T-helper 1 cell treated with Interleukin-12 subunit alpha and Interleukin-12 subunit beta and Interleukin-4 antibody, amounts not matched to agents 30 ng/mL and 1 ng/mL, for 36 hours (primary cell): ENCODE measurements around the gene GSTT2. TPM values are rescaled to one million over a fixed set of nuclear protein-coding genes. Genes with fewer than 3 reads are reported as not detected.
"Not testable (repeated sequence)": the region's sequence is repeated elsewhere in the genome, so short reads cannot be mapped to it uniquely, and the experiment has no call there.

ENCODE experiments used
- intact Hi-C: fragments of 100-400 bp; cut with micrococcal nuclease; formaldehyde crosslinking; loops from one replicate; pipeline ENCODE4 v1.15.1; 2024
- total RNA-seq: library from RNA; stranded (reverse); gene quantifications from 2 replicates; pipeline ENCODE4 v1.2.3, GENCODE V29; 2022

GSTT2 gene
- total RNA-seq, 1 donor from 2014 or later, result not detected

DNA sequence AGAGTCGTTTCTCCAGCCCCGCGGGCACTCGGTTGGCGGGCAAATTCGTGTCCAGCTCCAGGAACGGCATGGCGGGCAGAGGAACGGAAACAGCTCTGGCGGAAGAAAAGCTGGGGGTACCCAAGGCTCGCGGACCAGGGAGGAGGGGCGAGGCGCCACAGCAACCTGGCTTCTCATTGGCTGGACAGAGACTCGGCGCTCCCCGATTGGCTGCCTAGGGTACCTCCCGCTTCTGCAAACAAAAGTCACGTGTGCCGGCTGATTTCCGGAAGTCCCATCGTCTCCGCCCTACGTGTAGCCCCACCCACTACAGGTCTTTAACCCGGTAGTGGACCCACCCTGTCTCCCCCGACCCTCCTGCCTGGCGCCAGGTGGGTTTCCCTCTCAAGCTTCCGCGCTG is 5.6 kb upstream of the GSTT2 start, which contains the start of gene DDT:
TSS of gene DDT (minus strand) at position 97 of the 400 bp plus-strand sequence. CDS start at position 70, 27 bp downstream.
- intact Hi-C loops, result not testable (repeated sequence)

DNA sequence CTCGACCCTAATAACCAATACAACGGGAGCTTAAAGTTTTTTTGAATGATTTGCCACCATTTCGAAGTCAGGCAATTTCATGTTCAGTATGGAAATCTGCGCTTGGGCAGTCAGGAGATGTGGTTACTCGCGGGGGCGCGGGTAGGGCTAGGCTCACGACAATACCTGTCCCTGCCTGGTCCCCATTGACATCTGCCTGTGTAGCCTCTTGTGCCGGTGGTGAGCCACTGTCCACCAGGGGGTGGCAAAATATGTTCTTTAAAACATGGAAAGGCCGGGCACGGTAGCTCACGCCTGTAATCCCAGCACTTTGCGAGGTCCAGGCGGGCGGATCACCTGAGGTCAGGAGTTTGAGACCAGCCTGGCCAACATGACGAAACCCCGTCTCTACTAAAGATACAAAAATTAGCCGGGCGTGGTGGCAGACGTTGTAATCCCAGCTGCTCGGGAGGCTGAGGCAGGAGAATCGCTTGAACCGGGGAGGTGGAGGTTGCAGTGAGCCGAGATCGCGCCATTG is 5.0 kb upstream of the GSTT2 start:
- intact Hi-C loops, result not testable (repeated sequence)

DNA sequence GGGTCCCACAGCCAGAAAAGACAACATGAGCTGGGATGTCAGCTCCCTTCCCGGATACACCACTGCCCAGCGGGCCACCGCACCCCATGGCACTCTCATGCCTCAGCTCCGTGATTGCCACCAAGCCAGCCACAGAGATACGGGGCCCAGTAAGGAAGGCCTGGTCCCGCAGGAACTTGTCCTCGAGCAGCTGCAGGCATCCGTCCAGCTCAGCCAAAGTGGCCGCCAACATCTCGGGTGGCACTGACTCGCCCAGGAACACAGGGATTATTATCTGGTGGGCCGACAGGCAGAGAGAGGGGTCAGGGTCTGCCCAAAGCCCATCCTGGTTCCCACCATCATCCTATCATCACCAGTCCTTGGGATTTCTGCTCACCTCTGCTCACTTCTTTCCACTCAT is 2.6 kb upstream of the GSTT2 start:
- intact Hi-C loops, result not testable (repeated sequence)

DNA sequence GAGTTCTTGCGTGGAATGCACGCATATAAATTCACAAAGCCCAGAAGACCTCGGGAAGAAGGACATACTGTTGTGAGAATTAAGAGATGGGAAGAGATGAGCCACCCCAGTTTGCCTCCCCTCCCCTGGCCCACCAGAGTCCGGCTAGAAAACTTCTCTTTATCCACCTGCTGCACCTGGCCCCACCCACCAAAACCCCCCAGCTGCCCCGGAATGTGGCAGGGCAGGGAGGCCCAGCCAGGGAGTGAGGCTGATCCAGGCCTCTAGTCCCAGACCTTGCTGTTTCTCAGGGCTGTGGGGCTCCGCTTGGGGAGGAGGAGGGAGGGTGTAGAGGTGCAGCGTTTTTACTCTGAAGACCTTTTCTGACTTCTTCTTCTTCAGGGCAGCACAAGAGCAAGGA is 633 bp downstream of the GSTT2 start:
- intact Hi-C loops, result loop anchor here (5.0 to 10.0 kb wide), 2 partner anchors 177 to 444 kb away; partner anchors contain the start of gene ADORA2A

DNA sequence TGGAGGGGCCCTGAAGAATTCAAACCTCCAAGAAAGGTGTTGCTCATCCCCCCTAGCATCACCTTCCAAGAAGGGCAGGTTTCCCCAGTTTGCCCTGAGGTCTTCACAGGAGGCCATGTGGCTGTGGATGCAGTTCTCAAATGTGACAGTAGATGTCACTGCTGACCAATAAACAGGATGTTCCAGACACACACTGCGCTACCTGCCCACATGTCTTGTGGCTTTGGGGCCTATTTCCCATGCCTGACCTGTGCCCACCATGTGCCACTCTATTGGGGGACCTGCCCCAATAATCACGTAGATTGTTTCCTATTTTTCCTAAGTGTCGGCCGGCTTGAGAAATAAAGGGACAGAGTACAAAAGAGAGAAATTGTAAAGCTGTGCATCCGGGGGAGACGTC is 4.5 kb downstream of the GSTT2 start:
- intact Hi-C loops, result loop anchor here (5.0 to 10.0 kb wide), 2 partner anchors 173 to 440 kb away; partner anchors contain the start of gene ADORA2A

DNA sequence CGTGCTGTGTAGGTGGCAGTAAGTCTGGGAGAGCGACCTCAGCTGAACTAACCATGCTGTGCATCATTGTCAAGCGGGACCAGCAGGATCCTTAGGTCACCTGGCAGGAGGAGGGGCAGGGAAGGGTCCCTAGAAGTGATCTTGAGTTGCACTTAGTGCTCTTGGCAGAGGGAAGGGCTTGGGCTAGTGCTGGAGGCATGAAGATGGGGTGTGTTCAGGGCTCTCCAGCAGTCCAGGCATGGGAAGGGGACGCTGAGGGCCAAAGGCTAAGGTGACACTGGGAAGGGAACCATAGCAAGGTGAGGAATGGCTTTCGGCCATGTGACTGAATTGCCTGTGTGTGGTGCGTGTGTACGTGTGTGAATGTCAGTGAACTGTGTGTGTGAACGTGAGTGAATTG is 6.2 kb downstream of the GSTT2 start:
- intact Hi-C loops, result loop anchor here (5.0 to 10.0 kb wide), 2 partner anchors 439 to 541 kb away; partner anchors contain the start of gene ADORA2A

DNA sequence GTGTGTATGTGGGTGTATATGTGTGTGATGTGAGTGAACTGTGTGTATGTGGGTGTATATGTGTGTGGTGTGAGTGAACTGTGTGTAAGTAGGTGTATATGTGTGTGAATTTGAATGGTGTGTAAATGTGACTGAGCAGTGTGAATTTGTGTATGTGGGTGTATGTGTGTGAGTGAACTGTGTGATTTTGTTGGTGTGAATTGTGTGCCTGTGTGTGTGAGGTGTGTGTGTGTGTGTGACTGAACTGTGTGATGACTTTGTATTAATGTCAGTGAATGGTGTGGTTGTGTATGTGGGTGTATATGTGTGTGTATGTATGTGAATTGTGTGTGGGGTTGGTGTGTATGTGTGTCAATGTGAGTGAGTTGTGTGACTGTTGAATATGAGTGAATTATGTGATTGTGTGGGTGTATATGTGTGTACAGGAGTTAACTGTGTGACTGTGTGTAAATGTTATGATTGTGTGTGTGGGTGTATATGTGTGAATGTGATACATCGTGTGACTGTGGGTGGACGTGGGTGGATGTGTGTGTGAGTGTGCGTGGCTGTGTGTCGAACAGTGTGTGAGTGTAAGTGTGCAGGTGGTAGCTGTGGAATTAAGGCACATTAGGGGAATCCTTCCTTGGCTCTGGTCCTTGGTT is 6.7 kb downstream of the GSTT2 start:
- intact Hi-C loops, result loop anchor here (5.0 to 10.0 kb wide), 2 partner anchors 438 to 541 kb away; partner anchors contain the start of gene ADORA2A

DNA sequence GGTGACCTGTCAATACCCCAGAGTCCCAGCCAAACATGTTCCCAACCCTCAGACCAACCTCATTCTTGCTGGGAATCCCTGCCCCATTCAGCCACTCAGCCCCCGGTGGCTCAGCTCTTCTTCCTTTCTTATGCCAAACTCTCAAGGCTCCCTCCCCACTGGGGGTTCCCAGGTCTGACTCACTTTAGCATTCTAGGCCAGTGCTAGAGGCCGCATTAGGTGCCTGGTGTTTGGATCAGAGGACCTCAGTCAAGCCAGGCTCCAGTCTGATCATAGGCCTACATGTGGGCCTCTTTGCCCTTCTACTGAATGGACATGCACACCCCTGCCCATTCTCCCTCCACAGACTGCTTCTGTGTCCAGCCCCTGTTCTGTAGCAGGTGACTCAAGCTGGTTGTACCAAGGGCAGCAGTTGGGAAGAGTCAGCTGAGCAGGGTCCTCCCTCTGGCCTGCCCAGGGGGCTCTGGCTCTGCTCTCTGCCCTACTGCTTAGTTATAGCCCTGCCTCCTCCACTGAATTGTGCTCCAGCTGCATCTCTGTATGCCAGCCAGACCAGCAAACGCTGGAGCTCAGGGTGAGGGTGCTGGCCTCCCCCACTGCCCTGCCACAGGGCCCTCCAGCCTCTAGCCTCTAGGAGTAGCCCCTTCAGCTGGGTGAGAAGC is 9.8 kb downstream of the GSTT2 start:
- intact Hi-C loops, result loop anchor here (5.0 to 10.0 kb wide), 2 partner anchors 435 to 538 kb away; partner anchors contain the start of gene ADORA2A

DNA sequence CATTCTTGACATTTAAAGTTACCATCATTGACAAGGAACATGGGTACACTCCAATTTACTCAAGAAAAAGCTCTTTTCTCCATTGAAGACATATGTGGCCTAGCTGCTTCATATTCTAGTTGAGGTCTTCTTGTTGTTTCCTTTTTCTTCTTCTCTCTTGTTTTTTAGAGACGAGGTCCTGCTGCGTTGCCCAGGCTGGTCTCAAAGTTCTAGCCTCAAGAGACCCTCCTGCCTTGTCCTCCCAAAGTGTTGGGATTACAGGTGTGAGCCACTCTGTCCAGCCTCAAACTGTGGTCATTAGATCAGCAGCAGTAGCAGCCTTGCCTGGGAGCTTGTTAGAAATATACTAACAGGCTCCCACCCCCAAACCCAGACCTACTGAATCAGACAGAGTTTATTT is 13.1 kb downstream of the GSTT2 start:
- intact Hi-C loops, result not testable (repeated sequence)

DNA sequence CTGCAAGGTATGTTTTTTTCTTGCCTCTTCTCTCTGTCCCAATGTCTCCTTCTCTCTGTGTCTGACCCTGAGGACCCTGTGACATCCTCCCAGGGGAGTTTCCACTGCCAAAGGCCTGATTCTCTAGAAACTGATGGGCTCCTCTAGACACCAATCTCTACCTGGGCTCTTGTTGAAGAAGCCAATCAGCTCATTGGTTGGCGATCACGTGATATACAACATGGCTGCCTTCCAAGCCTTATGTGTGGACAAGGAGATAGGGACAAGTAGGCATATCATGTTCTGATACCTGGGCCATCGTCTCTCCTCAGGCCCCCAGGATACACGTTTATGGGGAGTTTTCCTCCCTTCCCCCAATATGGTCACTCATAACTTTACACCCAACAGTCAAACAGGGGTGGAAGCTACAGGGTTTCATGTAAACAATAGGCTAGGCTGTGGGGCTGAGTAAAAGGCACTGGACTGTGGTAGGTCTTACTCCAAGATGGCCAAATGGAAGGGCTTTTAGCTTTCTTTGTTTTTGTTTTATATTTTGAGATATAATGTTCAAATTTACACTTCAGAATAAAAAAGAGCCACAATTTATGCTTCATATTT is 13.7 kb downstream of the GSTT2 start:
- intact Hi-C loops, result not testable (repeated sequence)

DNA sequence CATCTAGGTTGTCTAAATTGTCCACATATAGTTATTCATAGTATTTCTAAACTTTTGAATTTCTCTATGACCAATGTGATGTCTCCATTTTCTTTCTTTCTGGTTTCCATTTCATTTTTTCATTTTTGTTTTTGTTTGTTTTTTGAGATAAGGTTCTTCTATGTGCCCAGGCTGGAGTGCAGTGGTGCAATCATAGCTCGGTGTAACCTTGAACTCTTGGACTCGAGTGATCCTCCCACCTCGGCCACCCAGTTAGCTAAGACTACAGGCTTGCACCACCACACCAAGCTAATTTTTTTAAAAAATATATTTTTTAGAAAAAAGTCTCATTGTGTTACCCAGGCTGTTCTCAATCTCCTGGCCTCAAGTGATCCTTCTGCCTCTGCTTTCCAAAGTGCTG is 17.2 kb downstream of the GSTT2 start:
- intact Hi-C loops, result no loop called here

DNA sequence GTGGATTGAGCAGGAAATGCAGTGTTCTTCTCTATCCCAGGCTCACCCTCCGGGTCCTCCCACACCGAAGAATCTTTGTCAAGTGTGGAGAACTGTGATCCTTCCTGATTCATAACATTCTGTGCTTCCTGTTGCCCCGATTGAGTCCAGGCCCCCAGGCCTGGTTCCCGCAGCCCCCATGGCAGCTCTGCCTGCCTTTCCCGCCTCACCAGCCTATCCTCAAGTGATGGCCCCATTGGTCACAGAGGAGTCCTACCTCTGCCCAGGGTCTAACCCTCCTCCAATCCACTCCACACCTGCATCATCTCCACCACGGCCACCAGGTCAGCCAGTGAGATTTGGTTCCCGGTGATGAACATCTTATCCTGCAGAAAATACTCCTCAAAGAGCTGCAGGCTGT is 19.8 kb downstream of the GSTT2 start:
- intact Hi-C loops, result loop anchor here (10.0 kb wide), 1 partner anchor 245 kb away; the partner anchor contains the start of gene GGT5

DNA sequence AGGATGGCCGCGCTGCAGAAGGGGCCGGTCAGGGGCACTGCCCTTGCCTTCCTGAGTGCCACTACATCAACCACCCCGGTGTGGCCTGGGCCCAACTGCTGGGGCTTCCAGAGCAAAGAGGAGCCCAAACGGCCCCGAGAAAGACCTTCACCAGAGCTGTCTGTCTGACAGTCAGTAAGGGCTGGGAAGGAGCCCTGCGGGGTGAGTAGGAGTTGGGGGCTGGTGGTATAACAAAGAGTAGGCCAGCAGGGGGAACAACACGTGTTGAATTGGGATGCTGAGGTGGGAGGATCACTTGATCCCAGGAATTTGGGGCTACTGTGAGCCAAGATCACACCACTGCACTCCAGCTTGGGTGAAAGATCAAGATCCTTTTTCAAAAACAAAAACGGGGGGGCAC is 21.4 kb downstream of the GSTT2 start:
- intact Hi-C loops, result loop anchor here (10.0 kb wide), 1 partner anchor 243 kb away; the partner anchor contains the start of gene GGT5

DNA sequence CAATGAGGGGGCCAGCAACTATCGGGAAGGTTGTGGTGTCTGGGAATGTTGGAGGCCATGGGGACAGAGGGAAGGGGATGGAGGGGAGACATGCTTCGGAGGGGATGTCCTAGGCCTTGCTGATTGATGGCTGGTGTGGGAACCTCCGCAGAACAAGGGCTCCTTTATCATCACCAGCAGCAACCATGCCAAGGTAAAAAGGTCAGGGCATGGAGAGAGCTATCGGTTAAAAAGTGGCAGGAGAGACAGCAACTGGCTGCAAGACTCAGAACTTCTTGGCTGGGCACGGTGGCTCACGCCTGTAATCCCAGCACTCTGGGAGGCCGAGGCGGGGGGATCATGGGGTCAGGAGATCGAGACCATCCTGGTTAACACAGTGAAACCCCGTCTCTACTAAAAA is 22.3 kb downstream of the GSTT2 start:
- intact Hi-C loops, result loop anchor here (10.0 kb wide), 1 partner anchor 243 kb away; the partner anchor contains the start of gene GGT5

DNA sequence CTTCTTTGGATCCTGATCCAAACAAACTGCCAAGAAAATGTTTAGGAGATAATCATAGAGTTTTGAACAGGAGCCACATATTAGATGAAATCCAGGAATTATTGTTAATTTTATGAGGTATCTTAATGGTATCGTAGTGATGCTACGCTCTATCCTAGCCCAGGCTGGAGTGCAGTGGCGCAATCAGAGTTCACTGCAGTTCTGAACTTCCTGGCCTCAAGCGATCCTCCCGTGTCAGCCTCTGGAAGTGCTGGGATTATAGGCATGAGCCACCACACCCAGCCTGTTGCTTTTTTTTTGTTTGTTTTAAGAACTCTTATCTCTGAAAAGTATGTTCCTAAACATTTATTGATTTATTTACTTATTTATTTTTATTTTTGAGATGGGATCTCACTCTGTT is 22.9 kb downstream of the GSTT2 start:
- intact Hi-C loops, result loop anchor here (10.0 kb wide), 1 partner anchor 242 kb away; the partner anchor contains the start of gene GGT5

DNA sequence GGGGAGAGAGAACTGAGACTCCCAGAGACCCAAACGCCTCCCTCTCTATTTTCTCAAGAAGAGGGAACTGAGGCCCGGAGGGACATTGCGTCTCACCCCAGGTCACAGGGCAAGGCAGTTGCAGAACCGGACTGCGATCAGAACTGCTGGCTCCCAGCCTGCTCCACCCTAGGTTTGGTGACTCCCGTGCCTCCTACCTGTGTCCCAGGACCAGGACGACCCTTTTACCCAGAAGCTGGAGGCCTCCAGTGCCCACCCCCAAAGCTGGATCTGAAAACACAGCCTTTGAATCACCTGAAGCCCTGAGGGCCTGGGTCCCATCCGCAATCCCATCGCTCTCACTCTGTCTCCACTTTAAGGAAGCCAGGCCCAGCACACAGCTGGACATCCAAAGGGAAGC is 24.0 kb downstream of the GSTT2 start:
- intact Hi-C loops, result loop anchor here (10.0 kb wide), 1 partner anchor 241 kb away; the partner anchor contains the start of gene GGT5

DNA sequence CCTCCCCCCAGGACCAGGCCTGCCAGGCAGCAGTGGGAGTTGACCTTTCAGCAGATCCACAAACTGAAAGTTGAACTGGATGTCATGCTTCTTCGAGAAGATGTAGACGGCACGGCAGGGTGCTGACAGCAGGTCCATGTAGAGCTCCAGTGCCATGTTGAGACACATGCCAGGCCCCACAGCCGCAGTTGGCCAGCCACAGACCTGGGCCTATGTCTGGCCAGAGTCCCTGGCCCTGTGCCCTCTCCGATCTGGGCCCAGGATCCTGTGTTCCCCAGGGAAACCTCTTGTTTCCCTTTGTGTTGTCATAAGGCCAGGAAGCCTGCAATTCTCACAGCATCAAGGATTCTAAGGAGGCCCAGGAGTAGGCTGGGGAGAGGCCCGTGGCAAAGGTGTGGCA is 25.3 kb downstream of the GSTT2 start, which contains the start of gene GSTT4:
TSS of gene GSTT4 (minus strand) at position 253 of the 400 bp plus-strand sequence. CDS start at position 156, 97 bp downstream.
- intact Hi-C loops, result loop anchor here (10.0 kb wide), 1 partner anchor 240 kb away; the partner anchor contains the start of gene GGT5

DNA sequence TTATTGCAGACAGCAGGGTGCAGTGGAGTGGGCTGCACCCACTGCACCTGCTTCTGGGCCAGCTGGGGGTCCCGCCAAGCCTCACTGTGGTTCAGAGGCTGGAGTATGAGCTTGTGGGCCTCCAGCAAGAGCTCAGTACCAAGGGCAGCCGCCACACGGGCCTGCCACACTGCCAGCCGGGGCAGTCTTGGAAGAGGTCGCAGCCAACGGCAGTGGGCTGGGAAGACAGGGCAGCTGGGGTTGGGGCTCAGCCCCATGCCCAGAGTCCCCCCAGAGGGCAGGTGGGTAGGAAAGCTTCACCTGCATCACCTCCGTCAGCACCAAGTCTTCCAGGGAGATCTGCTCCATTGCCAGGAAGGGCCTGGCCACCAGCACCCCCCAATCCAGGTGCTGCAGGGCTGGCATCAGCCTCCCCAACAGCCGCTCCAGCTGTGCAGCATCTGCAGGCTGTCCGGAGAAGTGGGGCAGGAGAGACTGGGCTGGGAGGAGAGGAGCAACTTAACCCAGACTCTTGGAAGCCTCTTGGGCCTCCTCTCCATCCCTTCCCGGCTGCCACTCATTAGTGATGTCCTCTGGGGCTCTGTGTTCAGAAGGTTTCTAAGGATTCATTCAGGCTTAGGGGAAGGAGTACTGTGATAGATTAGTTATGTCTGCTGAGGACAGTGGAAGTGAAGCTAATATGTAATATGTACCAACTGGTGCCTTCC is 26.4 kb downstream of the GSTT2 start:
- intact Hi-C loops, result loop anchor here (10.0 kb wide), 1 partner anchor 238 kb away; the partner anchor contains the start of gene GGT5

DNA sequence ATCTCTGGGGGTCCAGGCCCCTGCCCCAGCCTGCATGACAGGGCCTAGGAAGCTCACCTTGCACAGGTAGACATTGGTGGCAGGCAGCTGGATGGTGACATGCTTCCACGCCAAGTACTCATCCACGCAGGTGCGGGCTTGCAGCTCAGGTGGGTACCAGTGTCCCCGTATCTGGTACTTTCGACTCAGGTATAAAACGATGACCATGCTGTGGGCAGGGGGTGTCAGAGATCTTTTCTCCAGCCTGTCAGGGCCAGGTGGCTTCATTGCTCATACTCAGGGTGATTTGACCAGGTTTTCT is 26.9 kb downstream of the GSTT2 start:
- intact Hi-C loops, result loop anchor here (10.0 kb wide), 1 partner anchor 238 kb away; the partner anchor contains the start of gene GGT5

DNA sequence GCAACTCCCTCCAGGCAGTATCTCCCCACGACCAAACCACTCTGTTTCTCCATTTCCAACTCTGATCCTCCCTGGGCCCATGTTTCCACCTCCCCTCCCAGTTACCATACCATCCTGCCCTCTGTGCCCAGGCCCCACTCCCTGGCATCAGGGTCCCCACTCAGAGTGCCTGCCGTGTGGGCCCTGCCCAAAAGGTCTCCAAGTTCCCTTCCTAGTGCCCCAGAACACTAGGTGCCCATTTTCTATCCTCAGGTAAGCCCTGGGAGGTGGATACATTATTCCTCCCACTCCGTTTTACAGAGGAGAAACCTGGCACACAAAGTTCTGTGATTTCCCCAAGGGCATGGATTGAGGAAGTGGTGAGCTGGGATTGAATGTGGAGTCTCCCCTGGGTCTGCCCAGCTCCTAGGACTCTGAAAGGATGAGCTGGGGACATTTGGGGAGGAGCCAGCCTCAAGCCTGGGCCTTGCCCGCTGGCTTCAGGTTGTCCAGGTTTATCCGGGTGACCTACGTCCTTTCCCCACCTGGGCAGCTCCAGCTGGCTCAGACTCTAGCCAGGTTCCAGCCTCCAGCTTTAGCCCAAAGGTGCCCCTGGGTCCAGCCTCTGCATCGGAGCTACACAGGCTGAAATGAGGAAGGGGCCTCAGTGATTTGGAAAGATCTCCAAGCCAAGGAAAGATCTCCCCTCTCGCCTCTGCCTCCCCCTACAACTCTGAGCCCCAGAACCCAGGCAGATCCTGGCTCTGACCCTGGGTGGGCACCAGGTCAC is 27.5 kb downstream of the GSTT2 start:
- intact Hi-C loops, result loop anchor here (10.0 kb wide), 1 partner anchor 237 kb away; the partner anchor contains the start of gene GGT5
